ENCODE data around the gene SERPINA4. TPM values are rescaled to one million over a fixed set of nuclear protein-coding genes. Genes with fewer than 3 reads are reported as not detected.
"Not testable (repeated sequence)": the region's sequence is repeated elsewhere in the genome, so short reads cannot be mapped to it uniquely, and the experiment has no call there.

SERPINA4 gene
- total and polyA plus RNA-seq, 4 donors: not detected

DNA sequence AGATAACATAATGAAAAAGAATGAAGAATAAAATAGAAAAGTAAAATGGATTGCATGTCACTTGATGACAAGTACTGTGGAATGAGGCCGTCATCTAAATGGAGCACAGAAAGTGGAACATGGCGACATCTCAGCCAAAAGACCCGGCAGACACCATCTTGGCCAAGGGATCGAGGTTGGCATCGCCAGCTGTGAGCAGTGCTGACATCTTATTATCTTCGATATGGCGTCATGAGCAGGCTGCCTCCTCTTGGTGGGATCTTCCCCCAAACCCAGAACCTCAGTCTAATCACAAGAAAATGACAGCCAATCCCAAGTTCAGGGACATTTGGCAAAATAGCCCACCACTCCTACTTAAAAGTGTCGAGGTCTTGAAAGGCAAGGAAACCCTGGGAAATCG lies 35.1 kb downstream of the SERPINA4 start:
- no peak overlapping the region for H3K4me3 ChIP-seq (ENCODE audit: low read depth, low read length)
- no peaks in the 10 kb centered on the region for H3K9me3 ChIP-seq (ENCODE audit: control insufficient read depth, insufficient read depth, low read length)
- H3K27ac ChIP-seq (ENCODE audit: low read depth, low read length): no peak overlapping the region
- no peak for DNase-seq (ENCODE audit: low read depth in 4 of 6, low spot score in 6 of 6)
- H3K36me3 ChIP-seq (ENCODE audit: control insufficient read depth, insufficient read depth, low read length): no peaks in the 10 kb centered on the region
- H3K27me3 ChIP-seq (ENCODE audit: control insufficient read depth, insufficient read depth, low read length): no peaks in the 10 kb centered on the region
- 95% methylated on average over 9 of the region's 9 CpGs for WGBS (ENCODE audit: insufficient coverage)
- peaks cover 16% of the 10 kb centered on the region for H3K4me1 ChIP-seq (ENCODE audit: control insufficient read depth, insufficient read depth, low read length)

GRCh38 chr14:94597788-94598187 lies 36.5 kb downstream of the SERPINA4 start:
- no peak overlapping the region for H3K4me3 ChIP-seq (ENCODE audit: low read depth, low read length)
- DNase-seq (ENCODE audit: low read depth in 4 of 6, low spot score in 6 of 6): no peak
- H3K27me3 ChIP-seq (ENCODE audit: control insufficient read depth, insufficient read depth, low read length): no peaks in the 10 kb centered on the region
- no peaks in the 10 kb centered on the region for H3K36me3 ChIP-seq (ENCODE audit: control insufficient read depth, insufficient read depth, low read length)
- no peaks in the 10 kb centered on the region for H3K9me3 ChIP-seq (ENCODE audit: control insufficient read depth, insufficient read depth, low read length)
- no peak overlapping the region for H3K27ac ChIP-seq (ENCODE audit: low read depth, low read length)
- WGBS (ENCODE audit: insufficient coverage): 87% methylated on average over 4 of the region's 5 CpGs
- H3K4me1 ChIP-seq (ENCODE audit: control insufficient read depth, insufficient read depth, low read length): peaks cover 21% of the 10 kb centered on the region

GRCh38 chr14:94598506-94598815 lies 37.2 kb downstream of the SERPINA4 start:
- no peaks in the 10 kb centered on the region for H3K27me3 ChIP-seq (ENCODE audit: control insufficient read depth, insufficient read depth, low read length)
- H3K36me3 ChIP-seq (ENCODE audit: control insufficient read depth, insufficient read depth, low read length): no peaks in the 10 kb centered on the region
- no peaks in the 10 kb centered on the region for H3K9me3 ChIP-seq (ENCODE audit: control insufficient read depth, insufficient read depth, low read length)
- WGBS (ENCODE audit: insufficient coverage): 84% methylated on average over 7 of the region's 7 CpGs
- DNase-seq (ENCODE audit: low read depth in 4 of 6, low spot score in 6 of 6): no peak
- no peak overlapping the region for H3K27ac ChIP-seq (ENCODE audit: low read depth, low read length)
- no peak overlapping the region for H3K4me3 ChIP-seq (ENCODE audit: low read depth, low read length)
- H3K4me1 ChIP-seq (ENCODE audit: control insufficient read depth, insufficient read depth, low read length): peaks cover 21% of the 10 kb centered on the region

DNA sequence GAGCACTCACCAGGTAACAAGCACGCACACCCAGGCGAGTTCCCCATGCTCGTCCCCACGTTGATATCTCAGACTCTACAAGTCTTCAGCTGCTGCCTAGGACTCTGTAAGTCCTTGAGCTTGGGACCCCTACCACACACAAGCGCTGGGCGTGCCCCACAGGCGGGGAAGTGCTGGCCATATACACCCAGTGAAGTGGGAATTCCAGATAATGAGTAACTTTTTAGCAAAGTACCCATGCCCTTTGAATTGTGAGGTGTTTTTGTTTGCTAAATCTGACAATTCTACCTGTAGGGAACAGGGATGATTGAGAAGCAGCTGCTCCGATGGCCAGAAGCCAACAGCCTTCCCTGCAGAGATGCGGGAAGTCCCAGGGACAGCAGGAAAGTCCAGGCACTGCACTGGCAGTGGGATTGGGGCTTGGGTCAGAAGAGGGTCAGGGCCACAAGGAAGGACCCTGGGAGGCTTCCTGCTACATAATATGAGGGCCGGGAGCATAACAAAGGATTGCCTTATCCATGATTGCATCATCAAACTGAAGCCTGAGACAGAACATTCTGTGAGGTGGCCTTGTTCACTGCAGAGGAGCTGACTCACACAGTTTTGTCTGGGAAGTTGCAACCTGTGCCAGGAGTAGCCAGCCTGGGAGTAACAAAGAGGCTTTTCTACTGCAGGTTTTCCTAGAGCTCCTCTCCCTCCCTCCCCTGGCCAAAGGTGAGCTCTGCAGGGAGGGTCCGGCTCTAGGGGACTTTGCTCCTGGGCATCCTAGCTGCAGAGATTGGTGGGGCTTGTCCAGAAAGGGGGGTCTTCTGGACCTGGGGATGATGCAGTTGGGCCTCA lies 37.8 kb downstream of the SERPINA4 start:
- no peaks in the 10 kb centered on the region for H3K36me3 ChIP-seq (ENCODE audit: control insufficient read depth, insufficient read depth, low read length)
- peak in 2 of 6 donors; percentile 38 to 56 for DNase-seq (ENCODE audit: low read depth in 4 of 6, low spot score in 6 of 6)
- no peaks in the 10 kb centered on the region for H3K9me3 ChIP-seq (ENCODE audit: control insufficient read depth, insufficient read depth, low read length)
- 62% methylated on average over 6 of the region's 11 CpGs for WGBS (ENCODE audit: insufficient coverage)
- peaks cover 21% of the 10 kb centered on the region for H3K4me1 ChIP-seq (ENCODE audit: control insufficient read depth, insufficient read depth, low read length)
- H3K27me3 ChIP-seq (ENCODE audit: control insufficient read depth, insufficient read depth, low read length): no peaks in the 10 kb centered on the region
- H3K4me3 ChIP-seq (ENCODE audit: low read depth, low read length): no peak overlapping the region
- H3K27ac ChIP-seq (ENCODE audit: low read depth, low read length): peak overlapping the region; percentile 29

DNA sequence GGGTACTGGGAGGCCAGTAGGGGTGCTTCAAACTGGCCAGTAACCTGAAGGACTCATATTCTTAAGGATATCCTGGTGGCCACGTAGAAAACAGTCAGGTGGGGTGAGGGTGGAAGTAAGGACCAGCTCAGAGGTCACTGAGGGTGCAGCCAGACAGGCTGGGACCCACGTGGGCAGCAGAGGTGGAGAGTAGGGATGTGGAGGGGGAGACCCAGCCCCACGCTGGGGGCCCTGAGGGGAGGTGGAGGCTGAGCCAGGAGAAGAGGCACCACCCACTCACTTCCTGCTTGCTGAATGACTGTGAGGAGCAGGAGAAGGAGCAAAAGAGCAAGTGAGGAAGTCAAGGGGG lies 38.4 kb downstream of the SERPINA4 start:
- H3K4me1 ChIP-seq (ENCODE audit: control insufficient read depth, insufficient read depth, low read length): peaks cover 21% of the 10 kb centered on the region
- no peaks in the 10 kb centered on the region for H3K36me3 ChIP-seq (ENCODE audit: control insufficient read depth, insufficient read depth, low read length)
- no peaks in the 10 kb centered on the region for H3K27me3 ChIP-seq (ENCODE audit: control insufficient read depth, insufficient read depth, low read length)
- DNase-seq (ENCODE audit: low read depth in 4 of 6, low spot score in 6 of 6): no peak
- H3K27ac ChIP-seq (ENCODE audit: low read depth, low read length): peak overlapping the region; percentile 29
- H3K4me3 ChIP-seq (ENCODE audit: low read depth, low read length): no peak overlapping the region
- H3K9me3 ChIP-seq (ENCODE audit: control insufficient read depth, insufficient read depth, low read length): no peaks in the 10 kb centered on the region
- WGBS (ENCODE audit: insufficient coverage): 58% methylated on average over 3 of the region's 3 CpGs

DNA sequence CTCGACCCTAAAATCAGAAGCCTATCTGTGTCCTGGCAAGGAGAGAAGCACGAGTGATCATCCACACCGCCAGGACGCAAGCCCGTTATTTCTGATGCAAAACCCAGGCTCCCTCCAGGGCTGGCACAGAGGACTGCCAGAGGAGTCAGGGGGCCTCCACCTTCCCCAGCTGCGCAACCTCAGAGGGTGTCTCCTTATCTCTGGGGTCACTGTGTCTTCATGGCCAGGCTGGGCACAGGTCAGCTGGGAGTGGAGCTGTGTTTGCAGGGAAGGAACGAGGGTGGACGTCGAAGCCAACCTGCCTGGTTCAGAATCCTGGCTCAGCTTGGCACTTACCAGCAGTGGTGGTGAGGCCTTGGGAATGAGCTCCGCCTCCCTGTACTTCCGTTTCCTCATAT lies 38.9 kb downstream of the SERPINA4 start:
- no peaks in the 10 kb centered on the region for H3K27me3 ChIP-seq (ENCODE audit: control insufficient read depth, insufficient read depth, low read length)
- no peaks in the 10 kb centered on the region for H3K9me3 ChIP-seq (ENCODE audit: control insufficient read depth, insufficient read depth, low read length)
- DNase-seq (ENCODE audit: low read depth in 4 of 6, low spot score in 6 of 6): no peak
- peaks cover 21% of the 10 kb centered on the region for H3K4me1 ChIP-seq (ENCODE audit: control insufficient read depth, insufficient read depth, low read length)
- H3K36me3 ChIP-seq (ENCODE audit: control insufficient read depth, insufficient read depth, low read length): no peaks in the 10 kb centered on the region
- no peak overlapping the region for H3K27ac ChIP-seq (ENCODE audit: low read depth, low read length)
- 94% methylated on average over 9 of the region's 11 CpGs for WGBS (ENCODE audit: insufficient coverage)
- H3K4me3 ChIP-seq (ENCODE audit: low read depth, low read length): no peak overlapping the region

DNA sequence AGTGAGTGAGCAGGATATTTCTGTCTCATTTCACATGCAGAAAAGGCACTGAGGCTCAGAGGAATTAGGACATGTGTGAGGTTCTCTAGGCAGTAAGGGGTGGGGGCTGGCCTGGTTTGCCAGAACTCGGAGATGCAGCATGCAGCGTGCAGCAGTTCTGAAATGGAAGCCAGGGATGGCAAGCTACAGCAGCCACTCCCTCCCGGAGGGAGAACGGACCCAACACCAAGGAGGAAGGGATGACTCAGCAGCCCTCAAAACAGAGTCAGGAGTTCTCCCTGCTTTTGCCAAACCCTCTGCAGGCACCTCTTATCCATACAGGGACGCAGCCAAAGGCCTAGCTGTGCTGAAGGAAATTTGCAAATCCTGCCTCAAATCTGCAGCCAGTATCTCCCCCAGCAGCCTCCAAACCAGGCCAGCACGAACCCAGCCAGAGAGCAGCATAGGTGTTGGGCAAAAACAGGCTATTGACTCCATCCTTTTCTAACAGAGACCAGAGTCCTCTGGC lies 40.7 kb downstream of the SERPINA4 start:
- 40% methylated on average over 6 of the region's 6 CpGs for WGBS (ENCODE audit: insufficient coverage)
- Histone ChIP-seq H3K4me1 (ENCODE audit: control insufficient read depth, insufficient read depth, low read length) (peaks cover 21% of the 10 kb centered on the region), H3K27ac (ENCODE audit: low read depth, low read length) (no peak overlapping the region), H3K27me3 (ENCODE audit: control insufficient read depth, insufficient read depth, low read length) (no peaks in the 10 kb centered on the region), H3K4me3 (ENCODE audit: low read depth, low read length) (no peak overlapping the region), H3K36me3 (ENCODE audit: control insufficient read depth, insufficient read depth, low read length) (no peaks in the 10 kb centered on the region), H3K9me3 (ENCODE audit: control insufficient read depth, insufficient read depth, low read length) (no peaks in the 10 kb centered on the region)
- peak in 3 of 6 donors; percentile 23 to 61 (median 26) for DNase-seq (ENCODE audit: low read depth in 4 of 6, low spot score in 6 of 6)

- Histone ChIP-seq H3K4me1 (ENCODE audit: control insufficient read depth, insufficient read depth, low read length) (peaks cover 21% of the 10 kb centered on the region), H3K36me3 (ENCODE audit: control insufficient read depth, insufficient read depth, low read length) (no peaks in the 10 kb centered on the region), H3K4me3 (ENCODE audit: low read depth, low read length) (no peak overlapping the region), H3K27me3 (ENCODE audit: control insufficient read depth, insufficient read depth, low read length) (no peaks in the 10 kb centered on the region), H3K9me3 (ENCODE audit: control insufficient read depth, insufficient read depth, low read length) (no peaks in the 10 kb centered on the region), H3K27ac (ENCODE audit: low read depth, low read length) (no peak overlapping the region)
- DNase-seq (ENCODE audit: low read depth in 4 of 6, low spot score in 6 of 6): no peak
- 98% methylated on average over 5 of the region's 5 CpGs for WGBS (ENCODE audit: insufficient coverage)
Observed at GRCh38 chr14:94602722-94603121, 41.5 kb downstream of the SERPINA4 start.

- WGBS (ENCODE audit: insufficient coverage): 40% methylated on average over 1 of the region's 3 CpGs
- H3K9me3 ChIP-seq (ENCODE audit: control insufficient read depth, insufficient read depth, low read length): no peaks in the 10 kb centered on the region
Observed at GRCh38 chr14:94605361-94605760, 44.1 kb downstream of the SERPINA4 start.

DNA sequence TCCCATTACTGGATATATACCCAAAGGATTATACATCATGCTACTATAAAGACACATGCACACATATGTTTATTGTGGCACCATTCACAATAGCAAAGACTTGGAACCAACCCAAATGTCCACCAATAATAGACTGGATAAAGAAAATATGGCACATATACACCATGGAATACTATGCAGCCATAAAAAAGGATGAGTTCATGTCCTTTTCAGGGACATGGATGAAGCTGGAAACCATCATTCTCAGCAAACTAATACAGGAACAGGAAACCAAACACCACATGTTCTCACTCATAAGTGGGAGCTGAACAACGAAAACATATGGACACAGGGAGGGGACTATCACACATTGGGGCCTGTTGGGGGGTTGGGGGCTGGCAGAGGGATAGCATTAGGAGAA lies 47.7 kb downstream of the SERPINA4 start:
- H3K4me3 ChIP-seq (ENCODE audit: low read depth, low read length); DNase-seq (ENCODE audit: low read depth in 4 of 6, low spot score in 6 of 6); H3K9me3 ChIP-seq (ENCODE audit: control insufficient read depth, insufficient read depth, low read length); H3K27me3 ChIP-seq (ENCODE audit: control insufficient read depth, insufficient read depth, low read length); H3K27ac ChIP-seq (ENCODE audit: low read depth, low read length); H3K36me3 ChIP-seq (ENCODE audit: control insufficient read depth, insufficient read depth, low read length): not testable (repeated sequence)
- WGBS (ENCODE audit: insufficient coverage): no CpG with 5 or more reads among the region's 1 CpG
- H3K4me1 ChIP-seq (ENCODE audit: control insufficient read depth, insufficient read depth, low read length): peaks cover 11% of the 10 kb centered on the region

More at GRCh38 chr14:94605361-94605760, 44.1 kb downstream of the SERPINA4 start:
- Histone ChIP-seq H3K27me3 (ENCODE audit: control insufficient read depth, insufficient read depth, low read length) (no peaks in the 10 kb centered on the region), H3K36me3 (ENCODE audit: control insufficient read depth, insufficient read depth, low read length) (no peaks in the 10 kb centered on the region), H3K4me1 (ENCODE audit: control insufficient read depth, insufficient read depth, low read length) (peaks cover 5% of the 10 kb centered on the region), H3K27ac (ENCODE audit: low read depth, low read length) (no peak overlapping the region), H3K4me3 (ENCODE audit: low read depth, low read length) (no peak overlapping the region)
- no peak for DNase-seq (ENCODE audit: low read depth in 4 of 6, low spot score in 6 of 6)

All from spinal cord (tissue), 10 donors.